HG03045 (cell line): Measurements from ENCODE around the gene SMARCAL1.
A peak's percentile ranks its signal among the peaks of the same experiment; 100 is the strongest.
"Not testable (repeated sequence)": the region's sequence is repeated elsewhere in the genome, so short reads cannot be mapped to it uniquely, and the experiment has no call there.

Source experiments
- ATAC-seq: cut with Tn5 transposase; IDR thresholded peaks from one replicate; pipeline ENCODE4 v1.9.1; 2021; ENCODE audit warnings: mild to moderate bottlenecking, moderate library complexity; ENCODE audit not compliant: unreplicated experiment

SMARCAL1 gene

GRCh38 chr2:216498379-216499352, 86.4 kb downstream of the SMARCAL1 start, which contains the start of gene RPL37A:
RPL37A (plus strand) TSS chr2:216498844; CDS start chr2:216498875, 31 bp downstream.
- ATAC-seq: peak; percentile 95

DNA sequence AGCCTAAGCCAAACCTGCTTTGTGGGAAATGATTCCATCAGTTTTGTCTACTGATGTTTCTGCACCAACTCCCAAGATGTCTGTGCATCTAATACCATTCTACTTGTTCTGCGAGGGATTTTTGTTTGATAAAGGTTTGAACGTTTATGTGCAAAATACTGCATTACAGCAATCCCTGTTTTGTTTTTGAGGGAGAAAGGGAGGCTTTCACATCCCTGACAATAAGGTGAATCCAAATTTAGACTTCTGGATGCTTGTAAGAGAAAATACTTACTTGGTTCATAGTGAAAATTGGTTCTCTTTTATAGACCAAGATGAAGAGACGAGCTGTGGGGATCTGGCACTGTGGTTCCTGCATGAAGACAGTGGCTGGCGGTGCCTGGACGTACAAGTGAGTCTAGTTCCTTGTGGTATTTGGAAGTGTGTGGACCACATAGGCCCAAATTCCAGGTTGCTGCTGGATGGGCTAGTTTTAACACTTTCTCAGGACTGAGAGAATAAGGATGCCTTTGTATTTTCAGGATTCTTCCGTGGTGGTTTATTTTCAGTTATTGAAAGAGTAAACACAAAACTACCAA, 87.4 kb downstream of the SMARCAL1 start:
- no peak for ATAC-seq

GRCh38 chr2:216500572-216500971, 88.3 kb downstream of the SMARCAL1 start:
- ATAC-seq: no peak

DNA sequence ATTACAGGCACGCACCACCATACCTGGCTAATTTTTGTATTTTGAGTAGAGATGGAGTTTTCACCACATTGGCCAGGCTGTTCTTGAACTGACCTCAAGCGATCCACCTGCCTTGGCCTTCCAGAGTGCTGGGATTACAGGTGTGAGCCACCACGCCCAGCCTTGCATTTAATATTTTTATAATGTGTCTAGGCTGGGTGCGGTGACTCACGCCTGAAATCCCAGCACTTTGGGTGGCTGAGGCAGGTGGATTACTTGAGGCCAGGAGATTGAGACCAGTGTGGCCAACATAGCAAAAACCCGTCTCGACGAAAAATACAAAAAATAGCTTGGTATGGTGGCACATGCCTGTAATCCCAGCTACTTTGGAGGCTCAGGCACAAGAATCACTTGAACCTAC, 89.6 kb downstream of the SMARCAL1 start:
- no peak for ATAC-seq

- no peak for ATAC-seq
Observed at GRCh38 chr2:216502381-216503158, 90.3 kb downstream of the SMARCAL1 start.

GRCh38 chr2:216503159-216503629, 90.9 kb downstream of the SMARCAL1 start:
- ATAC-seq: no peak

DNA sequence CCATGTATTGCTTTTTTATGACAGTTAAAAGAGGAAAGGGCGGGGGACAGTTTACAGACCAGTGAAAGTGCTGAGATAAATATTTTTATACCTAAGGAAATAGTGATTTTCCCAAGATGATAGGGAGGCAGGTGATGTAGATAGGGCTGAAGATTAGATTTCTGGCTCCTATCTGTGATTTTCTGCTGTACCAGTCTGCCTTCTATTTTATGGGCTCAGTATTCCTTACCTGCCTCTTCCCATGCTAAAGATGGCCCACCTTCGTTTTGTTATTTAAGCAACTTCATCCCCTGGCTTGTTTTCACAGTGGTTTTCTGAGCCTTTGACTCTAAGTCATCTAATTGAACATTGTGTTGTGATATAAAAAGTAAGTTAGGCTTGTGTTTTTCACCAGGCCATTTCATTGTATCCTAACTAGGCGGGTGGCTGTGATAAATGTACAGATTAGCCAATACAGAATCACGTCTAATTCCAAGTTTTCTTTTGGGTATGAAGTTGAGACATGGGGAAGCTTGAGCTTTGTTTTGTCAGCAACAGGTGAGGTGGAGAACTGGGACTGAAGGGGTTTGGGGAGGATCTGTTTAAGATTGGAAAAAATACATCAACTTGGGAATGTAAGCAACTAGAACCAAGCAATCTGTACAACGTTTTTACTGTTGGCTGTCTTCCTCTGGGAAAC, 91.6 kb downstream of the SMARCAL1 start:
- no peak for ATAC-seq

DNA sequence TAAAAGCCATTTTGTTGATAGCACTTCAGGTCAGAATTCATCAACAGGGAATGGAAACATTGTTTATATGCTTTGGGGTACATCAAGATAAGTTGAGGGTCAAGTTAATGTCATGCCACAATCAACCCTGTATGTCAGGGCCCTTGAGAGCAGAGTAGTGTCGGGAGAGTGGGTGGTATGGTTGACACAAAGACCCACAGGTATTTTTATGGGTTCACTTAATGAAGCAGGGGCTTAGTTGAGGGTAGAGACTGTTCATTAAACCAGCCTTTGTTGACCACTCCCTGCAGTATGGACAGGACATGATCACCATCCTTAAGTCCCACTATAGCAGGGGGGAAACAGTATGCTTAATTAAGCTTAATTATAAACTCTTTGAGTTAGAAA, 92.1 kb downstream of the SMARCAL1 start:
- no peak for ATAC-seq

GRCh38 chr2:216505133-216506106, 93.1 kb downstream of the SMARCAL1 start:
- ATAC-seq: no peak

DNA sequence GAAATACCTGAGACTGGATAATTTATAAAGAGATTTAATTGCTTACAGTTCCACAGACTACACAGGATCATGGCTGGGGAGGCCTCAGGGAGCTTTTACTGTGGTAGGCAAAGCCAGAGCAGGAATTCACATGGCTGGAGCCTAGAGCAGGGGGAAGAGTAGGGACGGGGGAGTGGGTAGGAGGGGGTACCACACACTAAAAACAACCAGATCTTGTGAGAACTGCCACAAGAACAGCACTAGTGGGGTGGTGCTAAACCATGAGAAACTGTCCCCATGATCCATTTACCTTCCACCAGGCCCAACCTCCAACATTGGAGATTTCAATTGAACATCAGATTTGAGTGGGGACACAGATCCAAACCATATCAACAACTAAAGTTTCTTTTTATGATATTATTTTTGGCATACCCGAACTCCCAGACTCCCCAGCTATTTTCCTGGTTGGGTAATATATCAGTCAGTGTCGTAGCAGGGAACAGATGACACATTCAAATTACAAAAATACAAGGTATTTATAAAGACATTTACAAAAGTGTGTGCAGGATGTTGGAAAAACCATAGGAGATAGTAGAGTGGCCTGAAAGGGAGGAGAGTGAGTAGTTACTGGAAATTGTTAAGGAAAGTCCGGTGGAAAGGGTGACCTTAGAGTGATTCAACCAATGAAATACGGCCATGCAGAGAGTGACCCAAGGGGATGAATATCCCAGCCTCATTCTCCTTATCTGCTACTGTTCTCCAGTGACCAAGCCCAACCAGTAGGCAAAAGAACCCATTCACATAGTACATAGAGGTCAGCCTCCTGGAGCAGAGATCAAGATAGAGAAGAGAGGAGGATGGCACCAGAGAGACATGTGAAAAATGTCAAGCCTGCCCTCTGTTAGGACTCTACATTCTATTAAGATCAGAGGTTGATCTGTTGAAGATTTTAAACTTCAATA, 95.2 kb downstream of the SMARCAL1 start:
- ATAC-seq: no peak

GRCh38 chr2:216508229-216508628, 95.9 kb downstream of the SMARCAL1 start:
- ATAC-seq: no peak

DNA sequence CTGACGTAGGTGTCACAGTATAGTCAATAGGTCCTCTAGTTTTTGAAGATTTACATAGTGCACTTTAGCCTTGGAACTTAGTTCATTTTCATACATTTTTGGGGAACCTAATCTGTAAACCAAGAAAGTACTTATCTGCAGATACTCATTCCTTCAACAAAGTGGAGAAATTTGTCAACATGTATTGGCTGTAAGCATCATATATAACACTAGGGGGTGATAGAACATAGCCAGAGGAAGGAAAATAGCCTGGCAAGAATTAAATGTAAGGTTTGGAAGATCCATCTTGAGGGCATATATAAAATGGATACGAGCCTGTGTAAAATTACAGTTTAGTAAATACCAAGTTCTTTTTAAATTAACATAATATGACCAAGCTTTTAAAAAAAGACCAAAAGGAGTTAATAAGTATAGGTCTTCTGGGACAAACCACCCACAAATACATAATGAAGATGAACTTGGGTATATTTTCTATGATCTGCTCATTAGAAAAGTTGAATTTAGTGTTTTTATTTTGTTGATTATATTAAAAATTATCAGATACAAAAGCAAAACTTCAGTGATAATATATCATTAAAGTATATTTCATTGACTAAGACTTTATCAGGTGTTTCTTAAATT, 104.6 kb downstream of the SMARCAL1 start:
- no peak for ATAC-seq

- ATAC-seq: no peak
Observed at GRCh38 chr2:216517447-216518225, 105.4 kb downstream of the SMARCAL1 start.

DNA sequence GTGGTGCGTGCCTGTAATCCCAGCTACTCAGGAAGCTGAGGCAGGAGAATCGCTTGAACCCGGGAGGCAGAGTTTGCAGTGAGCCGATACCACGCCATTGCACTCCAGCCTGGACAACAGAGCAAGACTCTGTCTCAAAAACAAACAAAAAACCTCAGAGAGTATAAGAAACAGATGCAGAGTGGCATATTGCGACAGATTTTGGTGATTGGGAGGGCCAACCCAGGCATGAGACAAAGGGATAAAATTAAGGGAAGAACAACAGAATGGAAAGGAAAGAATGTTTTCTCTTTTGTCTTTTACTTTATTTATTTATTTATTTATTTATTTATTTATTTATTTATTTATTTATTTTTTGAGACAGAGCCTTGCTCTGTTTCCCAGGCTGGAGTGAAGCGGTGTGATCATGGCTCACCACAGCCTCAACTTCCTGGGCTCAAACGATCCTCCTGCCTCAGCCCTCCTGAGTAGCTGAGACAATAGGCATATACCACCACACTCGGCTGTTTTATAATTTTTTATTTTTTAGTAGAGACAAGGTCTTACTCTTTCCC, 106.4 kb downstream of the SMARCAL1 start:
- not testable (repeated sequence) for ATAC-seq

DNA sequence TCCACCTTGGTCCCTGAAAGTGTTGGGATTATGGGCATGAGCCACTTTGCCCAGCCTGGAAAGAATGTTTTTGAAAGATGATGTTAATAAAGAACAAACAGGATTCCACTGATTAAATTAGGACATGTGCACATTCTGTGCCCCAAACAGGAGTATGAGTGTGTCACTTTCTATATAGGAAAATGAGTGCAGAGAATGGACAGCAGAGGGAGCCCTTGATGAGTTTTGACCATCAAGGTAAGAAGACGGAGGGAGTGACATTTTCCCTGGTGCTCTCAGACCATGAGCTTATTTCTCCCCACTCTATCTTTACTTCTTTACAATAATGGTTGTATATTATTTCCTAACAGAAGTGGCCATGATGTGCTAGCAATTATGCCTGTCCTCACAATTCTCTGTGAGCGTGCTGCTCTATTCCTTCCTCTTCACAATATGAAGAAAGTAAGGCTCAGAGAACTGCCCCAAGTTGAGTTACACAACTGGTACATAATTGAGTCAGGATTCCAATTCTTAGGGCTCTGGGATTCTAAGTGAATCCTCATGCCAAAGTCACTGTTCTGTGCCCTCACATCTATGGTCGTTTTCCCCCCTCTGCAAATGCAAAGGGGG, 107.0 kb downstream of the SMARCAL1 start:
- no peak for ATAC-seq

DNA sequence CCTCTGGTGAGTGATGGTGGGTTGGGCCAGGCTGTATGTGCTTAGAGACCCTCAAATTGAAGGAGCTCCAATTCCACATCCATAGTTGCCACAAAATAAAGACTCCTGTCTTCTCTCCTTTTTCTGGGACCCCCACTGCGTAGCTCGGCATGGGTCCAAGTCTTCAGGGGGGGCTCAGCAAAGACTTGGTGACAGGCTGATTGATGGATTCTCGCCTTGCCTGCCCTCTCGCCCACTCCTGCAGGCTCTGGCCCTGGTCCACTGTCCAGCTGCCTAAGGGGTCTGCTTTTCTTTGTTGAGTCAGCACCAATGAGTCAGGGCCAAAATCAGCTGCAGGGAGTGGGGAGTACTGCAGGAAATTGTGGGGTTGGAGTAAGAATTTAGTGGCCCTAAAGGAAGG, 107.8 kb downstream of the SMARCAL1 start:
- no peak for ATAC-seq
